CD4-positive, alpha-beta memory T cell (primary cell): Measurements from ENCODE around the gene MCC. TPM values are rescaled to one million over a fixed set of nuclear protein-coding genes. Genes with fewer than 3 reads are reported as not detected.

ENCODE experiments used
- CTCF ChIA-PET: fragments of 350-600 bp; sonication (Branson Sonifier 250); formaldehyde crosslinking; loops from one replicate; lab custom pipeline; 2021; ENCODE audit warnings: inconsistent platforms; ENCODE audit not compliant: partially characterized antibody; lab: Charles Lee
- POLR2A ChIA-PET: fragments of 350-600 bp; sonication (Branson Sonifier 250); formaldehyde crosslinking; loops from one replicate; lab custom pipeline; 2021; ENCODE audit not compliant: partially characterized antibody; lab: Charles Lee
- DNase-seq, 5 donors: peaks; one replicate each; pipeline versions ENCODE4 v3.0.0 to v3.0.0-alpha.2; 2020 to 2022; ENCODE audit warnings: mixed read lengths in 1 of 5
- H3K27ac ChIP-seq: one replicate; pipeline ENCODE4 v1.7.0; 2013; ENCODE audit warnings: low read depth, low read length
- H3K27me3 ChIP-seq: 2 replicates; pipeline ENCODE4 v1.7.0; 2013; ENCODE audit warnings: mild to moderate bottlenecking, low read length, moderate library complexity; ENCODE audit not compliant: insufficient read depth
- H3K36me3 ChIP-seq: 2 replicates; pipeline ENCODE4 v1.7.0; 2013; ENCODE audit warnings: mild to moderate bottlenecking, low read length, moderate library complexity; ENCODE audit not compliant: insufficient read depth
- H3K4me1 ChIP-seq: 2 replicates; pipeline ENCODE4 v1.7.0; 2013; ENCODE audit warnings: mild to moderate bottlenecking, low read length, moderate library complexity; ENCODE audit not compliant: insufficient read depth
- H3K4me3 ChIP-seq, 2 donors: one replicate each; pipeline ENCODE4 v1.7.0; 2013; ENCODE audit warnings: low read length in 2 of 2, mild to moderate bottlenecking in 1 of 2
- H3K9me3 ChIP-seq, 2 donors: one replicate each; pipeline ENCODE4 v1.7.0; 2013; ENCODE audit warnings: low read length in 2 of 2, control low read depth in 1 of 2; ENCODE audit not compliant: control insufficient read depth in 1 of 2
- H3K27ac Mint-ChIP-seq, 7 donors: one replicate each; pipeline ENCODE4 v1.8.0; 2020 to 2021; ENCODE audit warnings: mixed read lengths in 7 of 7, mild to moderate bottlenecking in 6 of 7, inconsistent platforms in 3 of 7, moderate library complexity in 3 of 7
- H3K27me3 Mint-ChIP-seq, 2 donors: one replicate each; pipeline ENCODE4 v1.8.0; 2020 to 2021; ENCODE audit warnings: mixed read lengths in 2 of 2
- H3K36me3 Mint-ChIP-seq, 2 donors: one replicate each; pipeline ENCODE4 v1.8.0; 2020 to 2021; ENCODE audit warnings: mixed read lengths in 2 of 2, inconsistent platforms in 1 of 2, mild to moderate bottlenecking in 1 of 2
- H3K4me1 Mint-ChIP-seq, 4 donors: one replicate each; pipeline ENCODE4 v1.8.0; 2020 to 2021; ENCODE audit warnings: mixed read lengths in 4 of 4, mild to moderate bottlenecking in 1 of 4
- H3K4me3 Mint-ChIP-seq, 8 donors: one replicate each; pipeline ENCODE4 v1.8.0; 2020 to 2021; ENCODE audit warnings: mixed read lengths in 8 of 8, mild to moderate bottlenecking in 7 of 8, moderate library complexity in 6 of 8, inconsistent platforms in 3 of 8
- H3K9me3 Mint-ChIP-seq, 8 donors: one replicate each; pipeline ENCODE4 v1.8.0; 2020 to 2021; ENCODE audit warnings: mixed read lengths in 8 of 8, mild to moderate bottlenecking in 5 of 8, inconsistent platforms in 3 of 8, moderate library complexity in 1 of 8
- intact Hi-C: fragments of 100-400 bp; cut with micrococcal nuclease; formaldehyde crosslinking; loops from one replicate; pipeline ENCODE4 v1.15.1; 2023
- polyA plus RNA-seq, 2 donors: library from polyadenylated mRNA; unstranded; fragments of 300-500 nt; fragmentation: Illumina TruSeq; gene quantifications; one replicate each; pipeline ENCODE4 v1.2.3, GENCODE V29; 2021
- total RNA-seq, 2 experiments: library from RNA; stranded (reverse); gene quantifications; one replicate each; pipeline ENCODE4 v1.2.3, GENCODE V29; 2021

The MCC gene
- total and polyA plus RNA-seq, 4 experiments from 2014 or later: 0.92 to 12.1 (median 7.7) TPM

GRCh38 chr5:113295111-113295539 lies 193.1 kb downstream of the MCC start:
- Mint-ChIP-seq H3K9me3 (no peaks in the 10 kb centered on the region), H3K4me1 (peaks cover 13 to 32% (median 23%) of the 10 kb centered on the region in 4 donors), H3K36me3 (peaks cover 0 to 4% of the 10 kb centered on the region in 2 donors), H3K27ac (peak overlapping the region; percentile 14 to 92 (median 83)), H3K27me3 (peaks cover 7 to 14% of the 10 kb centered on the region in 2 donors), H3K4me3 (peak overlapping the region; percentile 89 to 96 (median 92))
- intact Hi-C loops: no loop called here
- H3K27me3 ChIP-seq: peaks cover 12% of the 10 kb centered on the region
- no peak overlapping the region for H3K27ac ChIP-seq
- peak overlapping the region; percentile 67 to 77 for H3K4me3 ChIP-seq
- H3K9me3 ChIP-seq: no peaks in the 10 kb centered on the region
- H3K4me1 ChIP-seq: peaks cover 22% of the 10 kb centered on the region
- peak in 1 of 5 donors; percentile 4 for DNase-seq
- ChIA-PET POLR2A (interaction anchor here (0.6 to 2.0 kb wide), 10 partner anchors 8 to 319 kb away, joined by 3 to 11 read pairs (median 4); partner anchors contain the start of genes DCP2 and YTHDC2), CTCF (interaction anchor here (1.0 to 4.1 kb wide), 4 partner anchors 10 to 299 kb away, joined by 3 to 18 read pairs (median 8); no protein-coding TSS in a partner anchor)
- no peaks in the 10 kb centered on the region for H3K36me3 ChIP-seq

GRCh38 chr5:113294311-113295110 lies 193.7 kb downstream of the MCC start:
- H3K4me1 Mint-ChIP-seq: peaks cover 13 to 32% (median 23%) of the 10 kb centered on the region in 4 donors
- peaks cover 7 to 14% of the 10 kb centered on the region in 2 donors for H3K27me3 Mint-ChIP-seq
- H3K4me3 Mint-ChIP-seq: peak overlapping the region; percentile 89 to 97 (median 96)
- Histone ChIP-seq H3K9me3 (no peaks in the 10 kb centered on the region), H3K27me3 (peaks cover 12% of the 10 kb centered on the region), H3K4me1 (peaks cover 22% of the 10 kb centered on the region), H3K36me3 (no peaks in the 10 kb centered on the region), H3K27ac (peak overlapping the region; percentile 26), H3K4me3 (peak overlapping the region; percentile 67 to 77)
- peaks cover 0 to 4% of the 10 kb centered on the region in 2 donors for H3K36me3 Mint-ChIP-seq
- DNase-seq: peak; percentile 69 to 82 (median 71)
- intact Hi-C loops: loop anchor here (1.0 kb wide), 3 partner anchors 36 to 298 kb away; no protein-coding TSS in a partner anchor
- ChIA-PET CTCF (interaction anchor here (0.9 to 4.1 kb wide), 8 partner anchors 11 to 299 kb away, joined by 3 to 18 read pairs (median 4); no protein-coding TSS in a partner anchor), POLR2A (interaction anchor here (0.6 to 2.0 kb wide), 13 partner anchors 8 to 587 kb away, joined by 3 to 11 read pairs (median 4); partner anchors contain the start of genes DCP2 and YTHDC2)
- H3K9me3 Mint-ChIP-seq: peaks cover 0 to 2% (median 0%) of the 10 kb centered on the region in 8 donors
- peak overlapping the region; percentile 56 to 92 (median 89) for H3K27ac Mint-ChIP-seq

GRCh38 chr5:113293975-113294310 lies 194.3 kb downstream of the MCC start:
- H3K27me3 Mint-ChIP-seq: peaks cover 7 to 14% of the 10 kb centered on the region in 2 donors
- peaks cover 0 to 2% (median 0%) of the 10 kb centered on the region in 8 donors for H3K9me3 Mint-ChIP-seq
- no peaks in the 10 kb centered on the region for H3K9me3 ChIP-seq
- peak overlapping the region; percentile 87 to 97 (median 96) for H3K4me3 Mint-ChIP-seq
- intact Hi-C loops: loop anchor here (1.0 kb wide), 3 partner anchors 36 to 298 kb away; no protein-coding TSS in a partner anchor
- peaks cover 0 to 4% of the 10 kb centered on the region in 2 donors for H3K36me3 Mint-ChIP-seq
- POLR2A ChIA-PET: interaction anchor here (0.6 to 2.0 kb wide), 11 partner anchors 19 to 586 kb away, joined by 3 to 11 read pairs (median 5); partner anchors contain the start of genes DCP2 and YTHDC2
- H3K27ac Mint-ChIP-seq: peak overlapping the region in 6 of 7 donors; percentile 54 to 90 (median 85)
- peak overlapping the region; percentile 67 to 77 for H3K4me3 ChIP-seq
- peak overlapping the region; percentile 26 for H3K27ac ChIP-seq
- CTCF ChIA-PET: interaction anchor here (0.9 to 4.1 kb wide), 7 partner anchors 10 to 298 kb away, joined by 3 to 18 read pairs (median 4); no protein-coding TSS in a partner anchor
- peak in 4 of 5 donors; percentile 9 to 40 (median 18) for DNase-seq
- peaks cover 22% of the 10 kb centered on the region for H3K4me1 ChIP-seq
- H3K36me3 ChIP-seq: no peaks in the 10 kb centered on the region
- H3K4me1 Mint-ChIP-seq: peaks cover 13 to 32% (median 23%) of the 10 kb centered on the region in 4 donors
- H3K27me3 ChIP-seq: peaks cover 12% of the 10 kb centered on the region

GRCh38 chr5:113293068-113293974 lies 194.9 kb downstream of the MCC start:
- Histone ChIP-seq H3K4me1 (peaks cover 22% of the 10 kb centered on the region), H3K36me3 (no peaks in the 10 kb centered on the region), H3K27me3 (peaks cover 12% of the 10 kb centered on the region), H3K9me3 (no peaks in the 10 kb centered on the region), H3K27ac (no peak overlapping the region), H3K4me3 (peak overlapping the region; percentile 67 to 77)
- CTCF ChIA-PET: interaction anchor here (0.9 to 4.1 kb wide), 7 partner anchors 10 to 297 kb away, joined by 3 to 18 read pairs (median 4); no protein-coding TSS in a partner anchor
- DNase-seq: peak in 2 of 5 donors; percentile 8 to 9
- POLR2A ChIA-PET: interaction anchor here (0.7 to 2.0 kb wide), 8 partner anchors 19 to 586 kb away, joined by 3 to 11 read pairs (median 8); partner anchors contain the start of gene DCP2
- Mint-ChIP-seq H3K4me1 (peaks cover 13 to 32% (median 23%) of the 10 kb centered on the region in 4 donors), H3K4me3 (peak overlapping the region; percentile 87 to 97 (median 96)), H3K27ac (peak overlapping the region in 6 of 7 donors; percentile 0 to 89 (median 30)), H3K9me3 (peaks cover 0 to 2% (median 0%) of the 10 kb centered on the region in 8 donors), H3K36me3 (peaks cover 0 to 4% of the 10 kb centered on the region in 2 donors), H3K27me3 (peaks cover 7 to 14% of the 10 kb centered on the region in 2 donors)
- intact Hi-C loops: no loop called here

- intact Hi-C loops: no loop called here
Measured at GRCh38 chr5:113292462-113292861, 195.8 kb downstream of the MCC start.

GRCh38 chr5:113283558-113283957 lies 204.7 kb downstream of the MCC start:
- intact Hi-C loops: no loop called here
- Histone ChIP-seq H3K27ac (no peak overlapping the region), H3K27me3 (no peaks in the 10 kb centered on the region), H3K4me1 (no peaks in the 10 kb centered on the region), H3K4me3 (no peak overlapping the region), H3K36me3 (no peaks in the 10 kb centered on the region), H3K9me3 (no peaks in the 10 kb centered on the region)
- H3K27me3 Mint-ChIP-seq: no peaks in the 10 kb centered on the region
- ChIA-PET CTCF (interaction anchor here (0.9 kb wide), 2 partner anchors 11 to 288 kb away, joined by 3 read pairs; no protein-coding TSS in a partner anchor), POLR2A (no interaction called here)
- peaks cover 0 to 3% (median 0%) of the 10 kb centered on the region in 8 donors for H3K9me3 Mint-ChIP-seq
- H3K36me3 Mint-ChIP-seq: peaks cover 0 to 7% of the 10 kb centered on the region in 2 donors
- H3K27ac Mint-ChIP-seq: no peak overlapping the region
- H3K4me1 Mint-ChIP-seq: peaks cover 0 to 9% (median 6%) of the 10 kb centered on the region in 4 donors
- no peak overlapping the region for H3K4me3 Mint-ChIP-seq
- DNase-seq: no peak

More at GRCh38 chr5:113292462-113292861, 195.8 kb downstream of the MCC start:
- CTCF ChIA-PET: no interaction called here
- Mint-ChIP-seq H3K27me3 (peaks cover 5 to 10% of the 10 kb centered on the region in 2 donors), H3K36me3 (peaks cover 0 to 4% of the 10 kb centered on the region in 2 donors), H3K9me3 (peaks cover 0 to 2% (median 0%) of the 10 kb centered on the region in 8 donors), H3K4me3 (peak overlapping the region in 7 of 8 donors; percentile 87 to 97 (median 96)), H3K4me1 (peaks cover 13 to 32% (median 23%) of the 10 kb centered on the region in 4 donors), H3K27ac (no peak overlapping the region)
- peaks cover 12% of the 10 kb centered on the region for H3K27me3 ChIP-seq
- no peak for DNase-seq
- no peak overlapping the region for H3K27ac ChIP-seq
- no peak overlapping the region for H3K4me3 ChIP-seq
- POLR2A ChIA-PET: no interaction called here
- H3K9me3 ChIP-seq: no peaks in the 10 kb centered on the region
- no peaks in the 10 kb centered on the region for H3K36me3 ChIP-seq
- H3K4me1 ChIP-seq: peaks cover 22% of the 10 kb centered on the region
